GM18508 (cell line): Measurements from ENCODE around the gene GTF2F2.

ENCODE experiments used
- ATAC-seq: cut with Tn5 transposase; IDR thresholded peaks from one replicate; pipeline ENCODE4 v1.9.1; 2021; ENCODE audit warnings: moderate number of reproducible peaks; ENCODE audit not compliant: insufficient read depth, unreplicated experiment

GTF2F2 gene

GRCh38 chr13:45208132-45208531, 87.8 kb downstream of the GTF2F2 start:
- no peak for ATAC-seq

DNA sequence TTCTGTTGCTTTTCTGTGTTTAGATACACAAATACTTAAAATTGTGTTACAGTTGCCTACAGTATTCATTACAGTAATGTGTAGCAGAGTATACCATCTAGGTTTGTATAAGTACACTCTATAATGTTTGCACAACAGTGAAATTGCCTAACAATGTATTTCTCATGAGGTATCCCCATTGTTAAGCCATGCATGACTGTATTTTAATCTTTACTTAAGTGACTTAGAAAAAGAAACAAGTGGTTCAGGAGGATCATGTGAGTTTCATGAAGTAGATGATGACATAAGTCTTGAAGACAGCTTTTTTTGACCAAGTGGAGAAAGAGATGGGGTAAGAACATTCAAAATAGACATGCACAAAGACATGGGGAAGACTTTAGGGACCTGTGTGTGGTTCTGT, 88.9 kb downstream of the GTF2F2 start:
- no peak for ATAC-seq

- ATAC-seq = no peak
These were observed 95.2 kb downstream of the GTF2F2 start for GRCh38 chr13:45215392-45216077.

- no peak for ATAC-seq
These were observed 95.9 kb downstream of the GTF2F2 start for GRCh38 chr13:45216193-45216592.

DNA sequence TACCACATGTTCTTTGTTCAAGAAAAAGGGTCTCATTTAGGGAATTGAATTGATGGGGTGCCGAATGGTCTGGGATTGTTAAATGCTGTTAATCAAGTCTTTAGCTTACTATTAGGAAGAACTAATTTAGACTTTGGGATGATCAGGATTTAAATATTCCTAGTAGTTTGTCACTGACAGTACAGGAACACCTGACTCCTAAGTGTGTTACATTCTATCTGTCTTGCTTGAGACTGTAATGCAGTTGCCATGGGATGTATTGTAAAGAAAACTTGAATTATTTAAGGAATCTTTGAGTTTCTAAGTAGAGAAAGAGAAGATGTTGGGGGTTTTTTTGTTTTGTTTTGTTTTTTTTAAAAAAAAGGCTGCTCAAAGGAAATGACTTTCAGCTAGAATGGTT, 98.4 kb downstream of the GTF2F2 start:
- no peak for ATAC-seq

DNA sequence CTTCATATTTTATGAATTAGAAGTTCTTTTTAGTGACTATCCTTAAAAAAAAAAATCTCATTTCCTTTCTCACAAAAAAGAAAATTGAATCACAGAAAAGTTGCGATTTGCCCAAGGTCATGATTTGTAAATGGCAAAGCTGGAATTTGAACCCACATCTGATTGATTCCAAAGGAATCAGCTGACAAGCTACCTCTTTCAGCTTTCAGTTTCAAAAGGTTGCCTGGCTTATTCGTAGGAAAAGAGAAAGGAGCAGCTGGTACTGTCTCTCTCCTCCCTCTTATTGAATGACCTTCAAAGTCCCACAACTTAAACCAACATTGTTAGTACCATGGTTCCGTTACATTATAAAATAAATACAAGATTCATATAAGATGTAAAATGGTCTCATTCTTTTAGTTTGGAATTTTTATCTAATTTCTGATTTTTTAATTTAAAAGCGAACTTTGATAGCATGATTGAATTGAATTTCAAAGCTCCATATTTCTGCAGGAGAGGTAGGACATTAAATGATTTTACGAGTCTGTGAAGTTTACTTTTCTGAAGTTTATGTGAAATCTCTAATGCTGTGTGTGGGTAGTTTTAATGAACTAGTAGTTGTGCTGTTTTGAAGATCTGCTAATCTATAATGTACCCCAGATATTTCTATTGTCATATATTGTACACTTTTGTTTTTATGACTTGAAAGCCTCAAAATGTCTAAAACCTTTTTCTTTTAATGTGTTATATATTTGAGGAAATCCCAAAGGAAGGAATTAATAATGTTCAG, 99.0 kb downstream of the GTF2F2 start:
- ATAC-seq = no peak

GRCh38 chr13:45219938-45220375, 99.6 kb downstream of the GTF2F2 start:
- ATAC-seq = no peak

- ATAC-seq = no peak
These were observed 100.1 kb downstream of the GTF2F2 start for GRCh38 chr13:45220403-45220802.

GRCh38 chr13:45222516-45222915, 102.2 kb downstream of the GTF2F2 start:
- no peak for ATAC-seq

- ATAC-seq = no peak
These were observed 102.6 kb downstream of the GTF2F2 start for GRCh38 chr13:45222919-45223318.

DNA sequence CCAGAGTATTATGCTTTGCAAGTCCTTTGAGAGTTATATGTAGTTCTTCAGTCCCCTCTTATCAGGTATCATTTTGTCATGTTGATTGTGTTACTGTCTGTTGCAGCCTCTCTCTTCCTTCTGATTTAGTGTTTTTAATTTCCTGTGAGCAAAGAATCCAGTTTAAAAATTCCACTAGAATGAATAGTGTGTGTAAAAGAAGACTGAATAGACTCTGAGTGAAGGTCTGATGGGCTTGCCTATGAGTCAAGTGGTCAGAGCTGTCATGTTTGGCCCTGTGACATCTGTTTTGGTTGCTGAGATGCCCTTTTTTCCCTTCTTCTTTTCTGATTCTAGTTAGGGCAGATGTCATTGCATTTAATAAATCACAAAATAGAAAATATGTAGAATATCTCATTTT, 103.9 kb downstream of the GTF2F2 start:
- ATAC-seq = no peak

- no peak for ATAC-seq
These were observed 105.1 kb downstream of the GTF2F2 start for GRCh38 chr13:45225370-45225769.

DNA sequence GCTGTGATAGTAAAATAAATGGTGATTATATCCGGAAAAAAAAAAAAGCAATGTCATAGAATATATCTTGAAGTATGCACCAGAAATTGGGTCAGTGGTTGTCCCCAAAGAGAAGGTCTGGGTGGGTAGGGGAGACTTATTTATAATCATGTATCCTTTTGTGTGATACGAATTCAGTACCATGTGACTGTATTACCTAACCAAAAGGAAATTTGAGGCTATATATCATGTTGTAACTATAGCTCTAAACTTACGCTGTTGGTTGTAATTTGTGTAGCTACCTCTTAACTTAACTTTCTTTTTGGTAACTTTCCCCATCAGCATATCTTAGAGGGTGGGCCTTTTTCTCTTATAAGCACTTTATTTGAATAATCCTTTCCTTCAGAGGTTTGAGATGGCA, 105.7 kb downstream of the GTF2F2 start:
- ATAC-seq = no peak

DNA sequence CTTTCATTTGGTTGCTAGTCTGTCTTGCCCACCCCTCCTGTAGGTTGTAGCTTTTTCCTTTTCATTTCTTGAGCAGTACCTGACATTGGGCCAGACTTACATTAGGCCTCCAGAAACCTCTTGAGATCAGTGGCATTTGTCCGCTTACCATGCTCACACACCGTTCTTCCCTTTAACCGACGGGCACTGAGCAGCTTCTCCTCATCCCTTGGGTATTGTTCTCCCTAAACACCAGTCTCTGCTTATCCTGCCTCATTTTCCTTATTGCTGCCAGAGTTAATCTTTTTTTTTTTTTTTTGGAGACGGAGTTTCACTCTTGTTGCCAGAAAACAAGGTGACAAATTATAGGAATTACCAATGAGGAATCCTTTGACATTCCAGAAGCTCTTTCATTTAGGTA, 107.7 kb downstream of the GTF2F2 start:
- no peak for ATAC-seq

DNA sequence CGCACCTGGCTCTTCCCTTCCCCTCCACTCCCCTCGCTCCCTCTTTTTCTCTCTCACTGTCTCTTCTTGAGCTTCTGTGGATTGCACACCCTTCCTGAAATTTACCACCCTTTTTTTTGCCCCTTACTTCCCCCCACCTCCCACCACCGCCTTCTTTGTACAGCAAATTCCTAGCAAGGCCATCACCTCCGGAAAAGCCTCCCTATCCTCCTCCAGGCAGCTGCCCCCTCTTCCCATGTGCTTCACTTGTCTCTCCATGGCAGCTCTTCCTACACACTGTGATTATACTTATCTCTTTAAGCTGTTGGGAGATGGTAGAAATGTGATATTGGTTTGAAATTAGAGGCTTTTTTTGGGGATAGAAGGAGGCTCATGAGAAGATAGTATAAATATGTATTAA, 108.9 kb downstream of the GTF2F2 start:
- no peak for ATAC-seq

GRCh38 chr13:45231305-45231704, 111.0 kb downstream of the GTF2F2 start:
- ATAC-seq = no peak

DNA sequence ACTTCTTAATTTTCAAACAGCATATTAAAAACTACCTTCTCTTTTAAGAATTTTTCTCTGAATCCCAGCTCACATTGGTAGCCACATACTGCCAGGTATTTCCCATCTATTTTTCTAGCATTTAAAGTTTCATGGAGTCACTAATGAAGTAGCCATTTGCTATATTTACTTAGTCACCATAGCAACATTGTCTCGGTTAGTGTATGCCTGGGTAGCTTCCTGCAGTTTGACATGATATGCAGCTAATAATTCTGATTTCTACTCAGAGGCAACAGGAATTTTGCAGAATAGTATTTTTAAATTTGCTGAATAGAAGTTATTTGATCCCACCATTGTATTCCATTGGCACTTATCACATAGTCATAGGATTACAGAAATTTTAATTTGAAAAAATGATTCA, 111.4 kb downstream of the GTF2F2 start:
- no peak for ATAC-seq

GRCh38 chr13:45232591-45232990, 112.3 kb downstream of the GTF2F2 start:
- ATAC-seq = no peak

DNA sequence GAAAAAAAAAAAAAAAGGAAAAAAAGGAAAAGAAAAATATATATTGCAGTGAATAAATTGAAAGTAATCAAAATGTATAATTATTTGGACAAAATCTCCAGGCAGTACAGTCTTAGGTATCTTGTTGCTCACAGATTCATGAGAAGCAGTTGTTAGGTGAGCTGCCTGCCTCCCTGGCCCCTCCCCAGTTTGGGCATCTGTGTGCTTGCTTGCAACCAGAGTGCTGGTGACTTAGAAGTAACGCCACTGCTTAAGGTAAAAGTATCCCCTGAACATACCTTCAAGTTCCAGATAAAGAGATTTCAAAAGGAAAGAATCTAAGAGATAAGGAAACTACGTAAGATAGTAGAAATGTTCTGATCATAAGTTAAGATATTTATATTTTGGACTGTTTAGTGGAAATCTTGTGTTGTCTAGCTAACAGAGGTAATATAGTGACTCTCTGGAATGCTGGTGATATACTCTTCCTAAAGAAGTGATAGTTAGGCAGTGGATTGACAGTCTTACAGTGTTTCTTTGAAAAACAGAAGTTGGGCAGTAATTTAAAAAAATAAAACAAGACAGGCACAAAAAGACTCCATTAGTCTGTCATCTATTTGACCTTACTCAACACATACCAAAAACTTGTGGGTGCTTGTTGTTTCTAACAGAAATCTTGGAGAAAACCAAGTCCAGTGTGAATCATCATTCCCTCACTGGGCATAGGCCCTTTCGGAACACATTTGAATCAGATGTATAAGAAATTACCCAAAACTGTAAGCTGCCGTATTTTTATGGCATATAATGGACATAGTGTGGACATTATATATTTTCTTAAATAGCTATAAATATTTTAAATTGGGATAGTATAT, 118.9 kb downstream of the GTF2F2 start:
- ATAC-seq = no peak

DNA sequence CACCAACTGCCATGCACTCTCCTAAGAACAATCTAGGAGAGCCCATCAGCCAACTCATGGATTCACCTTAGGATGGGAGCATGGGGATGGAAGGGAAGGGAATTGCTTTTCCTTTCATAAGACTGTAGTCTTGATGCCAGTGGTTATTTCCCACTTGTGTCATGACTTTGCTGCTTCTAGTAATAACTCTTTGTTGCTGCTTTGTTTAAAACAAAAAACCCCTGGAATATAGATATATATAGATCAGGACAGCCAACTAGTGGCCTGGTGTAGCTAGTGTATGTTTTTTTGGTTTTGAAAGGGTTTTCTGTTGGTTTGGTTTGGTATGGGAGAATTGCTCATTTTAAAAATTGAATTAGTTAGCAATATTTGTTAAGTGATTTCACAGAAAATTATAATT, 119.8 kb downstream of the GTF2F2 start:
- ATAC-seq = no peak

DNA sequence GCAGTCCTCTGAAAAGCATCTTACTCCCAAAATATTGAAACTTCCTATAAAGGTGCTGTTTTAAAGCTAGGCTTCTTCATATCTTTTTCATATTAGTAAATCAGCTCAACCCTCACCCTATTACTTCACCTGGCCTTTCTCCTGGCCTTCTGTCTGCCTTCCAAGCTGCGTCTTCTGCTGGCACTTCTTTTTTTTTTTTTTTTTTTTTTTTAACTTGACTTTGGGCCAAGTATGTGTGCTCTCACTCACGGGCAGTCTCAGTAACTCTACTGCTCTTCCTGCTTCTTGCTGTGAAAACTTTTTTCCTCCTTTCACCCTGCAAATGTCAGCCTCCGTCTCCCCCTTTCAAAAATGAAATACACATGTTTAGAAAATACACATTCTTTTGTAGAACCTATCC, 121.8 kb downstream of the GTF2F2 start:
- ATAC-seq = no peak
